Keratinocyte (primary cell): Measurements from ENCODE around the gene ZNFX1. TPM values are rescaled to one million over a fixed set of nuclear protein-coding genes. Genes with fewer than 3 reads are reported as not detected.

Experiments used
- DNase-seq: peaks from one replicate; pipeline ENCODE4 v3.0.0-alpha.2; 2011; ENCODE audit warnings: low read depth, missing footprints, low spot score
- FAIRE-seq: peaks from 2 replicates; lab custom pipeline; 2011; peaks lifted over from hg19 to GRCh38; lab: Jason Lieb, UNC
- H2AFZ ChIP-seq: 2 replicates; pipeline ENCODE4 v1.6.0; 2012; ENCODE audit warnings: low read length, control low read depth, inconsistent platforms; ENCODE audit not compliant: control insufficient read depth
- H3K27ac ChIP-seq: 2 replicates; pipeline ENCODE4 v1.5.1; 2011; ENCODE audit warnings: low read length; ENCODE audit not compliant: control insufficient read depth, insufficient read depth
- H3K27me3 ChIP-seq: 3 replicates; pipeline ENCODE4 v1.6.0; 2011; ENCODE audit warnings: low read length; ENCODE audit not compliant: control insufficient read depth, insufficient read depth; ENCODE audit errors: extremely low read depth
- H3K36me3 ChIP-seq, 2 experiments: 2 replicates in 1 of 2; 3 replicates in 1 of 2; pipeline ENCODE4 v1.5.1; 2011; ENCODE audit warnings: low read length in 2 of 2, mild to moderate bottlenecking in 1 of 2; ENCODE audit not compliant: control insufficient read depth in 2 of 2, insufficient read depth in 2 of 2; ENCODE audit errors: extremely low read depth in 1 of 2
- H3K4me1 ChIP-seq: 3 replicates; pipeline ENCODE4 v1.5.1; 2011; ENCODE audit warnings: low read length; ENCODE audit not compliant: control insufficient read depth, insufficient read depth; ENCODE audit errors: extremely low read depth
- H3K4me2 ChIP-seq: 3 replicates; pipeline ENCODE4 v1.6.0; 2011; ENCODE audit warnings: low read depth, low read length; ENCODE audit not compliant: control insufficient read depth, insufficient read depth; ENCODE audit errors: extremely low read depth
- H3K4me3 ChIP-seq, 3 experiments: fragments of 200-600 bp in 1 of 3; sonication (generic) in 1 of 3; 2 replicates in 2 of 3; 3 replicates in 1 of 3; pipeline ENCODE4 v1.5.1; 2011 to 2016; ENCODE audit warnings: low read length in 3 of 3, mild to moderate bottlenecking in 3 of 3, control low read depth in 2 of 3, inconsistent platforms in 1 of 3, low read depth in 1 of 3, mixed read lengths in 1 of 3, mixed run types in 1 of 3, moderate library complexity in 1 of 3; ENCODE audit not compliant: control insufficient read depth in 2 of 3, insufficient read depth in 2 of 3; ENCODE audit errors: extremely low read depth in 1 of 3
- H3K79me2 ChIP-seq: 2 replicates; pipeline ENCODE4 v1.6.0; 2012; ENCODE audit warnings: low read length; ENCODE audit not compliant: control insufficient read depth, insufficient read depth
- H3K9ac ChIP-seq: 3 replicates; pipeline ENCODE4 v1.6.0; 2011; ENCODE audit warnings: low read length; ENCODE audit not compliant: control insufficient read depth, insufficient read depth; ENCODE audit errors: extremely low read depth
- H3K9me1 ChIP-seq: 3 replicates; pipeline ENCODE4 v1.6.0; 2011; ENCODE audit warnings: low read length; ENCODE audit not compliant: control insufficient read depth, insufficient read depth; ENCODE audit errors: extremely low read depth
- H3K9me3 ChIP-seq: 2 replicates; pipeline ENCODE4 v1.5.1; 2012; ENCODE audit warnings: low read depth, low read length; ENCODE audit not compliant: control insufficient read depth
- H4K20me1 ChIP-seq: 3 replicates; pipeline ENCODE4 v1.6.0; 2011; ENCODE audit warnings: low read length; ENCODE audit not compliant: control insufficient read depth, insufficient read depth; ENCODE audit errors: extremely low read depth
- EZH2 ChIP-seq: IDR thresholded peaks from one replicate; pipeline ENCODE4 v1.6.1; 2012; ENCODE audit warnings: inconsistent platforms, mild to moderate bottlenecking, low read length, moderate library complexity
- dilution Hi-C: fragments of 300-500 bp; cut with MboI; formaldehyde crosslinking; loops from one replicate; pipeline ENCODE4 v1.7.0; 2020; ENCODE audit warnings: low sequenced_read_pairs; ENCODE audit not compliant: extremely low pct_ligation_motif_present
- polyA plus RNA-seq, 5 experiments: library from polyadenylated mRNA; depleted of rRNA in 3 of 5; stranded (reverse) in 3 of 5; stranded (forward) in 1 of 5; unstranded in 1 of 5; fragments of >200 nt; gene quantifications; 1 replicate in 1 of 5; 2 replicates in 3 of 5; 3 replicates in 1 of 5; pipeline versions ENCODE4 v1.2.1 to v1.2.3, GENCODE V29; 2011 to 2012; ENCODE audit warnings: missing spikeins in 2 of 5, low read depth in 1 of 5, low replicate concordance in 1 of 5
- TF ChIP-seq, protein P1 (sequence below), 3 experiments: IDR thresholded peaks in 1 of 3; conservative IDR thresholded peaks in 1 of 3; optimal IDR thresholded peaks in 1 of 3; 2 replicates in 2 of 3; 3 replicates in 1 of 3; pipeline versions ENCODE3 to v1.5.1; 2011; ENCODE audit warnings: low read length in 3 of 3, mild to moderate bottlenecking in 3 of 3, moderate library complexity in 2 of 3, control low read depth in 1 of 3, inconsistent platforms in 1 of 3; ENCODE audit not compliant: insufficient read depth in 2 of 3; ENCODE audit errors: extremely low read depth in 1 of 3

Gene ZNFX1
- polyA plus RNA-seq, 1 donor (not counting 4 experiments of a cell fraction or from before 2014, with no cell fraction given), result 14.2 TPM

DNA sequence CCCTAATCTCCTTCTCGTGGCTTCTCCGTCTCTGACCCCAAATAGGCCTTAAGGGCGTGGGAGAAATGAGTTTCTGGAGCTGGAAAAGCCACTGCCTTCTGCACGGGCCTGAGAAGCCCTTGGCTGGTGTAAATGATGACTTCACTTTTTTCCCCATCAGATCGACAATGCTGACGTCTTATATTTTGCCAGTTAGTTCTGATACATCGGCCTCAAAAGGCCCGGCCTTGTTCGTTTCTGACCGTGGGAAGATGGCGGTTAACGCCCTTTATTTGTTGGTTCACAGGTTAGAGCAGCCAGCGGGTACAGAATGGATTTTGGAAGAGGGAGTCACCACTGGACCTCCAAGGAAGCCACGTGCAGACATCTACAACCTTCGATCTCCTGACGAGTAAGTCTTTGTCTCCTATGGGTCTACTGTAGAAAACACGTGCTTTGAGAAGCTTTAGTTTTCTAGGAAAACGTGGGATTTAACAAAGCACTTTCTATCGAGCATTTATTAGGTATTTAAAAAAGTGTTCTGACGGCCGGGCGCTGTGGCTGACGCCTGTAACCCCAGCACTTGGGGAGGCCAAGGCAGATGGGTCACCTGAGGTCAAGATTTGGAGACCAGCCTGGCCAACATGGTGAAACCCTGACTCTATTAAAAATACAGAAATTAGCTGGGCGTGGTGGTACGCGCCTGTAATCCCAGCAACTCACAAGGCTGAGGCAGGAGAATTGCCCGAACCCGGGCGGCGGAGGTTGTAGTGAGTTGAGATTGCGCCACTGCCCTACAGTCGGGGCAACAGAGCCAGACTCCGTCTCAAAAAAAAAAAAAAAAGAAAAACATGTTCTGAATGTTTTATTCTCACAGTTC, 1.2 kb upstream of the ZNFX1 start:
- H4K20me1 ChIP-seq, result peaks cover 52% of the 10 kb centered on the region
- dilution Hi-C loops, result no loop called here
- no peak overlapping the region for H2AFZ ChIP-seq
- FAIRE-seq (no peak), DNase-seq (peak; percentile 94)
- H3K9me3 ChIP-seq, result no peaks in the 10 kb centered on the region
- no peak for TF ChIP-seq EZH2
- peak overlapping the region; percentile 98 to 100 (median 99) for H3K4me3 ChIP-seq
- peaks cover 47% of the 10 kb centered on the region for H3K4me1 ChIP-seq
- H3K79me2 ChIP-seq, result peaks cover 87% of the 10 kb centered on the region
- H3K4me2 ChIP-seq, result peak overlapping the region; percentile 96
- peak overlapping the region; percentile 99 for H3K9ac ChIP-seq
- peaks cover 41 to 61% of the 10 kb centered on the region in 2 experiments for H3K36me3 ChIP-seq
- H3K27me3 ChIP-seq, result no peaks in the 10 kb centered on the region
- H3K9me1 ChIP-seq, result no peaks in the 10 kb centered on the region
- peak overlapping the region; percentile 93 for H3K27ac ChIP-seq

DNA sequence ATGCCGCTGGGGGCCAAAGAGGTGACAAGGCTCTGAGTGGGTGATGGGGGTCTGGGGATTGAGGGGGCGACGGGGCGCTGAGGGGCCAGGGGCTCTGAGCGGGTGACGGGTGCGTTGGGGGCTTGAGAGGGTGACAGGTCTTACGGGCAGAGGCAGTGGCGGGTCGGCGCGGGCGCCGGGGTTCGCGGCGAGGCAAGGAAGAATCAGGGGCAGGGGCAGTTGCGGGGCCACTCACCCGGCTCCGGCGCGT, 146 bp downstream of the ZNFX1 start:
- peaks cover 34% of the 10 kb centered on the region for H3K4me1 ChIP-seq
- H3K36me3 ChIP-seq, result peaks cover 31 to 56% of the 10 kb centered on the region in 2 experiments
- no peak for FAIRE-seq
- no peaks in the 10 kb centered on the region for H3K27me3 ChIP-seq
- H3K9ac ChIP-seq, result peak overlapping the region; percentile 99
- peaks cover 41% of the 10 kb centered on the region for H4K20me1 ChIP-seq
- H3K79me2 ChIP-seq, result peaks cover 85% of the 10 kb centered on the region
- dilution Hi-C loops, result no loop called here
- no peaks in the 10 kb centered on the region for H3K9me3 ChIP-seq
- peak overlapping the region; percentile 93 for H3K27ac ChIP-seq
- DNase-seq, result no peak
- H3K9me1 ChIP-seq, result no peaks in the 10 kb centered on the region
- H3K4me2 ChIP-seq, result no peak overlapping the region
- H3K4me3 ChIP-seq, result peak overlapping the region; percentile 78 to 99 (median 83)
- no peak overlapping the region for H2AFZ ChIP-seq
- TF ChIP-seq EZH2, result no peak
- TF ChIP-seq, protein P1, sequence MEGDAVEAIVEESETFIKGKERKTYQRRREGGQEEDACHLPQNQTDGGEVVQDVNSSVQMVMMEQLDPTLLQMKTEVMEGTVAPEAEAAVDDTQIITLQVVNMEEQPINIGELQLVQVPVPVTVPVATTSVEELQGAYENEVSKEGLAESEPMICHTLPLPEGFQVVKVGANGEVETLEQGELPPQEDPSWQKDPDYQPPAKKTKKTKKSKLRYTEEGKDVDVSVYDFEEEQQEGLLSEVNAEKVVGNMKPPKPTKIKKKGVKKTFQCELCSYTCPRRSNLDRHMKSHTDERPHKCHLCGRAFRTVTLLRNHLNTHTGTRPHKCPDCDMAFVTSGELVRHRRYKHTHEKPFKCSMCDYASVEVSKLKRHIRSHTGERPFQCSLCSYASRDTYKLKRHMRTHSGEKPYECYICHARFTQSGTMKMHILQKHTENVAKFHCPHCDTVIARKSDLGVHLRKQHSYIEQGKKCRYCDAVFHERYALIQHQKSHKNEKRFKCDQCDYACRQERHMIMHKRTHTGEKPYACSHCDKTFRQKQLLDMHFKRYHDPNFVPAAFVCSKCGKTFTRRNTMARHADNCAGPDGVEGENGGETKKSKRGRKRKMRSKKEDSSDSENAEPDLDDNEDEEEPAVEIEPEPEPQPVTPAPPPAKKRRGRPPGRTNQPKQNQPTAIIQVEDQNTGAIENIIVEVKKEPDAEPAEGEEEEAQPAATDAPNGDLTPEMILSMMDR (optimal IDR thresholded peaks at IDR 0.05 in 1 of 3, IDR thresholded peaks at IDR 0.05 in 1 of 3, conservative IDR thresholded peaks at IDR 0.05 in 1 of 3; ENCODE audit: extremely low read depth in 1 of 3, insufficient read depth in 2 of 3, low read length in 3 of 3), result no peak
